Effector CD8-positive, alpha-beta T cell (primary cell): Measurements from ENCODE around the gene PEX14.
A peak's percentile ranks its signal among the peaks of the same experiment; 100 is the strongest.
"Not testable (repeated sequence)": the region's sequence is repeated elsewhere in the genome, so short reads cannot be mapped to it uniquely, and the experiment has no call there.

Experiments used
- DNase-seq: peaks from one replicate; lab custom pipeline; 2025; lab: John Stamatoyannopoulos, UW
- total RNA-seq, 4 experiments: gene quantifications; one replicate each; lab custom pipeline; 2026; lab: John Stamatoyannopoulos, UW

The PEX14 gene, protein sequence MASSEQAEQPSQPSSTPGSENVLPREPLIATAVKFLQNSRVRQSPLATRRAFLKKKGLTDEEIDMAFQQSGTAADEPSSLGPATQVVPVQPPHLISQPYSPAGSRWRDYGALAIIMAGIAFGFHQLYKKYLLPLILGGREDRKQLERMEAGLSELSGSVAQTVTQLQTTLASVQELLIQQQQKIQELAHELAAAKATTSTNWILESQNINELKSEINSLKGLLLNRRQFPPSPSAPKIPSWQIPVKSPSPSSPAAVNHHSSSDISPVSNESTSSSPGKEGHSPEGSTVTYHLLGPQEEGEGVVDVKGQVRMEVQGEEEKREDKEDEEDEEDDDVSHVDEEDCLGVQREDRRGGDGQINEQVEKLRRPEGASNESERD
- 17.7 to 26.1 (median 20.7) reads per million in 4 experiments for total RNA-seq

DNA sequence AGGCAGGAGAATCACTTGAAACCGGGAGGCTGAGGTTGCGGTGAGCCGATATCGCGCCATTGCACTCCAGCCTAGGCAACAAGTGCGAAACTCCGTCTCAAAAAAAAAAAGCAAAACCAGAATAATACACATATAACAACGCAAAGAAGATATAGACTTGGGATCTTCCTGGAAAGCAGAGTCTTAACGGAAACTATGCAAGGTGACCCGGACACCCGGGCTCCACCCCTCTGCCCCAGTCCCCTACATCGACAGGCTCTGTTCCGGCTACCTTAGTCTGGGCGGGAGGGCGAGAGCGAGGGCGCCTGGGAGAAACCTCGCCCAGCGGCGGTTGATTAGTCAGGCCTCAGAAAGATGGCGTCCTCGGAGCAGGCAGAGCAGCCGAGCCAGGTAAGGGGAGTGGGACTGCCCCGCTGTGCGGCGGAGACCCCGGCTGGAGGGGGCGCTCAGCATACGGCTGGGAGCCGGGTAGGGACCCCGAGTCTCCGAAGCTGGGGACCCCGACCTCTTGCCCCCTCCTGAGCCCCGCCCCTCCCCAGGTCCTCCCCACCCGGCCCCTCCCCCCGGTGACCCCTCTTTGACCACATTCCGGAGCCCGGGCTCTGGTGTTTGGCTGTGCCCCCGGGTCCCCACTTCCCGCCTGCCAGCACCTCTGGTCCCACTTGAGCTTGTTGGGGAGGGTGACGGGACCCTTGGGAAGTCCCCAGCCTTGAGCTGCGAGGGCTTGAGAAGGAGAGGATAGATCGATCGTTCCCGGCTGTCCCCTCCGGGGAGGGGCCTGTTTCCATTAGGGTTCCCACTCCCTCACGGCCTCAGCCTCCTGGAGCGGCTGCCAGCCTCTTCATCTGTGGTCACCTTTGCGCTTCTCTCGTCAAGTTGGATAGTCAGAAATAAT is at the start of gene PEX14:
Gene PEX14, plus strand, starts transcription at position 338 of the 895 bp plus-strand sequence. Its CDS starts 17 bp downstream, at position 355.
- peak; percentile 73 for DNase-seq

DNA sequence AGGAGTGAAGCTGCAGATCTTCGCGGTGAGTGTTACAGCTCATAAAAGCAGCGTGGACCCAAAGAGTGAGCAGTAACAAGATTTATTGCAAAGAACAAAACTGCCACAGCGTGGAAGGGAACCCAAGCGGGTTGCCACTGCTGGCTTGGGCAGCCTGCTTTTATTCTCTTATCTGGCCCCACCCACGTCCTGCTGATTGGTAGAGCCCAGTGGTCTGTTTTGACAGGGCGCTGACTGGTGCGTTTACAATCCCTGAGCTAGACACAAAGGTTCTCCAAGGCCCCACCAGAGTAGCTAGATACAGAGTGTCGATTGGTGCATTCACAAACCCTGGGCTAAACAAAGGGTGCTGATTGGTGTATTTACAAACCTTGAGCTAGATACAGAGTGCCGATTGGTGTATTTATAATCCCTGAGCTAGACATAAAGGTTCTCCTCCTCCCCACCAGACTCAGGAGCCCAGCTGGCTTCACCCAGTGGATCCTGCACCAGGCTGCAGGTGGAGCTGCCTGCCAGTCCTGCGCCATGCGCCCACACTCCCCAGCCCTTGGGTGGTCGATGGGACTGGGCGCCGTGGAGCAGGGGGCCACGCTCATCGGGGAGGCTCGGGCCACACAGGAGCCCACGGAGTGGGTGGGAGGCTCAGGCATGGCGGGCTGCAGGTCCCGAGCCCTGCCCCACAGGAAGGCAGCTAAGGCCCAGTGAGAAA is 48.8 kb upstream of the PEX14 start:
- not testable (repeated sequence) for DNase-seq

DNA sequence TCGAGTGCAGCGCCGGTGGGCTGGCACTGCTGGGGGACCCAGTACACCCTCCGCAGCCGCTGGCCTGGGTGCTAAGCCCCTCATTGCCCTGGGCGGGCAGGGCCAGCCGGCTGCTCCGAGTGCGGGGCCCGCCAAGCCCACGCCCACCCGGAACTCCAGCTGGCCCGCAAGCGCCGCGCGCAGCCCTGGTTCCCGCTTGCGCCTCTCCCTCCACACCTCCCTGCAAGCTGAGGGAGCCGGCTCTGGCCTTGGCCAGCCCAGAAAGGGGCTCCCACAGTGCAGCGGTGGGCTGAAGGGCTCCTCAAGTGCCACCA is 48.3 kb upstream of the PEX14 start:
- DNase-seq = not testable (repeated sequence)

DNA sequence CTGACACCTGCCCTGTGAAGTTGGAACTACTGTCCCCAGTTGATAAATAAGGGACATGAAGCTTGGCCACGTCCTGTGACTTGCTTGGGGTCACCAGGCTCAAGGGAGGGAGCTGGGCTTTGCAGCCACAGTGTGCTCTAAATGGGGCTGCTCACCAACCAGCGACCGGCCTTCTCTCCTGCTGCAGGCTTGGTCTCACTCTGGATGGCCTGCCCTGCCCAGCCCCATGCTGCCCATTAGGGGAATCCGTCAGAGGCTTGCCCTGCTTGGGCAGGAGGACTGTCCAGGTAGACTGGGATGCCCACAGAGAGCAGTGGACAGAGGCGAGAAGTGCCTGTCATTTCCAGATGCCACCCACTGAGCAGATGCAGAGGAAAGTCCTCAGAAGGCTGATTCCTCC is 45.8 kb upstream of the PEX14 start:
- no peak for DNase-seq

DNA sequence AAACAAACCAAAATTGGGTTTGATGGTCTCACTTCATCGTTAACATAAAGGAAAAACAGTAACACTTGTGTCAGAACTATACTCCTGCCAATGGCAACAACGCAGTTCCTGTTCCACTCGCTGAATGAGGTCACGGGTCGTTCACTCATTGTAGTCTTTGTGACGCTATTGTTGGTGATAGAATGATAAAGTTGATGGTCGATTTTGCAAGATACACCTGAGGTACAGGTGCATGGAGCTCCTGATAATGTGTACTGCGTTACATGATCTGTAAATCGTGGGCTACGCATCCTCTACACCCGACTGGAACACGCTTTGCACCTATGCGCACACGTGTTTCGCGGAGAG is 44.9 kb upstream of the PEX14 start:
- DNase-seq = no peak

DNA sequence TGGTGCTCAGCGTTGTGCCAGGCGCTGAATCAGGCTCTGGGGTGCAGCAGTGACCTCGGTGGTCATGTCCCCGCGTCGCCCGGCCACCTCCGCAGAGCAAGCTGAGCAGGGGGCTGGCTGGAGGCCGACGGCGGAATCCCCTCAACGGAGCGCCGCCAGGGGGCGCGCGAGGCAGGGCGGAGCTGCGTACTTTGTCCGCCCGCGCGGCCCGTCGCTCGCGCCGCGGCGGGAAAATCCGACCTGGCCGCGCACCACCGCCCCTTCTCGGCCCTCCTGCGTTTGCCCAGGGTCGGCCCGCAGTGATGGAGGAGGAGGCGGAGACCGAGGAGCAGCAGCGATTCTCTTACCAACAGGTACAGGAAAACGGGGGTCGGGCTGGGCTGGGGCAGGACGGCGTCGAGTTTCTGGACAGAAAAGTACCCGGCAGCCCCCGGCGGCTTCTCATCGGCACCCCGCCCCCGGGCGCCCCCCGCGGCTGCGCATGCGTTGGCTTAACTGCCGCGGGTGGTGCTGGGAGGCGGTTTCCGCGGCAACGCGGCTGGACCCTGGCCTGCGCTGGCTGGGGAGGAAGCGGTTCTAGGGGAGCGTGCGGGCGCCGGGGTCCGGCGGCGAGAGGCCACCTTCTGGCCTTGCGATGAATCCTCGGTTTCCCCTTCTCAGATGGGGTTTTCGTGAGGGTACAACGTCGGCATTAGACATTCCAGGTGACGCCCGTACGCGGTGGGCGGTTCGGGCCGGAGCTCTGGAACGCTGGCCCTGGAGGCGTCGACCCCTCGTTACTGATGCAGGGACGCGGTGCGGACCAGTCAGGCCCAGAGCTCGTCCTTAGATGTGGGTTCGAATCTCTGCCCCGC is 44.3 kb upstream of the PEX14 start, which contains the start of gene CENPS:
Gene CENPS, plus strand, starts transcription at position 218 of the 854 bp plus-strand sequence. Its CDS starts 85 bp downstream, at position 303.
- DNase-seq = peak; percentile 84

DNA sequence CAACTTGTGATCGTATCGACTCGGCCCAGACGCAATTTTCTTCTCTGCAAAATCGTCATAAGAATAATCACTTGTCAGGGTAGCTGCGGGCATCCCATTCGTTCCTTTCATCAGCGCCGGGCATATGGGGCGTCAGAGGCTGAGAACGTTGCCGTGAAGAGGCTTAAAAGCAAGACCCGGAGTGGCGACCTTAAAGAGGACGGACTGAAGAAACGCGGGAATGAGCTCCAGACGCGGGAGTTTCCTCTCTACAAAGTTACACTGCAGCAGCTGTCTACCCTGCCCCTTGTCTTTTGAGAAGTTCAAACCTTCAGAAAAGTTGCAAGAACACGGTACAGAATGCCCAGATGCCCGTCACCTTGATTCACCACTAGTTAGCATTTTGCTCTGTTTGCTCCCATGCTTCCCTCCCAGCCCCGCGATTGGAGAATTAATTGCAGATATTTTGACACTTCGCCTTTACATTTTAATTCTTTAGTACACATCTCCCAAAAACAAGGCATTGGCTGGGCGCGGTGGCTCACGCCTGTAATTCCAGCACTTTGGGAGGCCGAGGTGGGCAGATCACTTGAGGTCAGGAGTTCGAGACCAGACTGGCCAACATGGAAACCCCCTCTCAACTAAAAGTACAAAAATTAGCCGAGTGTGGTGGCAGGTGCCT is 43.5 kb upstream of the PEX14 start:
- DNase-seq = peak; percentile 25

DNA sequence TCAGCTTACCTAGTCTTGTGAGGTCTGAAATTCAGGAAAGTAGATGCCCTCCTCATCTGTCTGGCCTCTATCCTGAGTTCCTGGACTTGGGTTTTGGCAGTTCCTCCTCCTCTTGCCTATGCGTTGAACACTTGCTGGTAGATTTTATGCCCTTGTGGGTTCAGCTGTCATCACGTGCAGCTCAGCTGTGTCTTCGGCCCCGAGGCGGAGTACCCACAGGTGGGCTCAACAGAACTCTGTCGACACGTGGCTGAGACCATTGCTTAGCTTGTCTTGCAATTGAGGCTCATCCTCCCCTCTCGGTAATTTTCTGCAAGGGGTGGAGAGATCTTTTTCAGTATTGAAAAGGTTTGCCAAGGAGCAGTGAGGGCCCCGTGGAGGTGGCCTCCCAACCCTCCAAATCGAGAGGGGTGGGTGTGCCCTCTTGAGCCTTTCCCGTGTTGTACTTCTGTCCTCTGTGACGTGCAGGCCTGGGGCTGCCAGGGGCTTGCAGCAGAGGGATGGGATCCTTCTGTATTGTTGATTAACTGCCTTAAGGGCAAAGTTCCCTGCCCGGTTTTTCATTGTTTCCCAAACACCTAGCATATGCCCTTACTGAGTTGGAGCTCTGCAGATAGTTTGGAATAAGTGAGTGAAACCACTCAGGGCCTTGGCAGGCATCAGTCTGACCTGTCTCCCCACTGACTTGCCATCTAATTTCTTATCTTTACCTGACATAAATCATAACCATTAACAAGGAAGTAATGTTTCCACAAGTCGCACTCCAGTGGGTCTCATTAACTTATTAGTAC is 41.6 kb upstream of the PEX14 start:
- no peak for DNase-seq

DNA sequence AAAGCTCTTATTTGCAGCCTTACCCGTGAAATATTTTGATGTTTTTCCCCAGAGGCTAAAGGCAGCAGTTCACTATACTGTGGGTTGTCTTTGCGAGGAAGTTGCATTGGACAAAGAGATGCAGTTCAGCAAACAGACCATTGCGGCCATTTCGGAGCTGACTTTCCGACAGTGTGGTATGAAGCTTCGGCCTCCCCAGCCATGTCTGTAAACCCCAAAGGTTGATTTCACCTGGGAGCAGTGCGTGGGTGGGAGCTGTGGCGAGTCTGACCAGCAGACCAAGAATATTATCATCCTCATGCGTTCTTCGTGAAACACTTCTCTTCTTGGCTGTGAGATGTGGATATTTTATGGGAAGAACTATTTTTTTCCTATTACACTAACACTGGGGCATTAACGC is 41.0 kb upstream of the PEX14 start:
- no peak for DNase-seq

DNA sequence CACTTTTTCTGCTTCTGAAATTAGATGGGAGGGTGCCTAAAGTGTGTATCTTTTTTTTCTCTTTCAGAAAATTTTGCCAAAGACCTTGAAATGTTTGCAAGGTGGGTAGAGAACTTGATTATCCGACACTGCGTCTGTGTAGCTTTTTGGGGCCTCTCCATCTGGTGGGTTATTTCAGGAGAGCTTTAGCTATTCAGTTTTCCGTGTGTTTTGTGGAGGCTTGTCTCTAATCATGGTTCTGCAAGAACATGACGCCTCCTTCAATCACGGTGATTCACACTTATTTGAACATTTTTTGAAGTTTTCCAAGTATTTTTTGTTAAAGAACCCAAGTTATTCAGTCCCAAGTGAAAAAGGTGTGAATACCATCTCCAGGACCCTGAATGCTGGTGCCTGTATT is 40.2 kb upstream of the PEX14 start:
- DNase-seq = no peak

DNA sequence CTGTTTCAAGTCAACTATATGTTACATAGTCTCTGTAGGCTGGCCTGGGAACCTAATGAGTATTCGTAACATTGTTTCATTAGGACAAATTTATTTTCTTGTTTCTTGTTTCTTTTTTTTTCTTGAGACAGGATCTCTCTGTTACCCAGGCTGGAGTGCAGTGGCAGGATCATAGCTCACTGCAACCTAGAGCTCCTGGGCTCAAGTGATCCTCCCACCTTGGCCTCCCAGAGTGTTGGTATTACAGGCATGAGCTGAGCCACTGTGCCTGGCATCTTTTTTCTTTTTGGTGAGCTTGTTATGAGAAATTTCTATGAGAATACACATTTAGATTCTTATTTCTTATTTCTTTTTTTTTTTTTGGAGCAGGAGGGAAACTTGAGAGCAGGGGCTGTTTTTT is 37.7 kb upstream of the PEX14 start:
- no peak for DNase-seq

DNA sequence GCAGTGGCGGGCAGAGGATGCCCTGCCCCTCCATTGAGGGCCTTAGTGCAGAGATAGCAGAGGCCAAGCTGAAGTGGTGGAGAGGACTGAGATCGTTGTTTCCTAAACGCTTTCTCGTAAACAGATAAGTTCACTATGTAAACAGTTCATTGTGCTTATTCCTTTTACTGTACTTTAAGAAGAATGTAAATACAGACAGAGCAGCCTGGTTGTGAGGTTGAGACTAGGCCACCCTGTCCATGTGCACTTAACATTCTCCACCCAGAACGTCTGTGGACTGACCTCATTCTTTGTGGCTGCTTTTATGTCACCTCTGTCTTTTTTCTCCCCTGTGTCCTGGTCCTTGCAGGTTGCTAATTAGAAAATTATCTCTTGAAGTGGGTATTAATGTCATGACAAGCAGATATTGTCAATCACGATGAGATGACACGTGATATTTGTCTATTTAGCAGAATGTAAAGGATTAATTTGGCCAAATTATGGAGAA is 36.0 kb upstream of the PEX14 start:
- no peak for DNase-seq

DNA sequence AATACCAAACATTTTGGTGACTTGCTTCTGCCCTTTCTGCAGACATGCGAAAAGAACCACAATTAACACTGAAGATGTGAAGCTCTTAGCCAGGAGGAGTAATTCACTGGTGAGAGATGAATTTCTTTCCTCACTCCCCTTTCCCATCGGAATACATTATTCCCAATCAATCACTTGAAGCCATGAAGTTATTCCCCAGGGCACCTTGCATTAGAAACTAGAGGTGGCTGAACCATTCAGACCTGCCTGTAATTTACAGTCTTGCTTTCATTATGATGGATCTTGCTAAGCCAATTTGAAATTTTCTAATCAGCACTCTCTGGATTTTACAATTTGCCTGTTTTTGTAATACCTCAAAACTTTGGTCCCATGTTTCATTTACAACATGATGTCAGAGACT is 34.4 kb upstream of the PEX14 start:
- no peak for DNase-seq

DNA sequence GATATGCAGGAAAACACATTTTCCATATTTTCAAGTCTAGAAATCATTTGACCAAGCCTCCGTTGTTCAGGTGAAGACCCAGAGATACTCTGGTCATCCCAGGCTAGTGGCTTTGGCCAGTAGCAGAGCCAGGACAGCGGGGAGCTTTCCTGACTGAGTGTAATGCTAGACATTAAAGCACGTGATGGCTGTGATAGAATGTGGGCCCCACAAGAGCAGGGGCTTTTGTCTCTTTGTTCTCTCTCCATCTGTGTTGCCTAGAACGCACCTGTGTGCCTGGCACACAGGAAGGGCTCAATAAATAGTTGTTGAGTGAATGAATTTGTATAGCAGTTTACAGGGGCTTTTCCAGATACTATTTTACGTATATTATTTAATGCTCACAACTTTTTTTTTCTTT is 34.0 kb upstream of the PEX14 start:
- DNase-seq = no peak

DNA sequence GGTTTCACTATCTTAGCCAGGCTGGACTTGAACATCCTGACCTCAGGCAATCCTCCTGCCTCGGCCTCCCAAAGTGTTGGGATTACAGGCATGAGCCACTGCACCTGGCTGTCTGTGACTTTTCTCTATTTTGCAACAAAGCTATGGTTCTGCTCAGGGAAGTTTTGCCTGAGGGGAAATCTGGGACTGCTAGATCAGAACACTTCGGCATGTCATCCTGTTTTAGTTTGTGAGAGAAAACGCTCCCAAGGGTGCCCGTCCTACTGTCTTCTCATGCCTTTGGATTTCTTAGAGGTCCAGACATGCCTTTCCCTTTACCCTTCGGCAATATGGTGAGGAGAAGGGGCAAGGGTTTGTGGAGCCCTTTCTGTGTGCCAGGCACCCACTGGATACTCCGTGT is 30.5 kb upstream of the PEX14 start:
- no peak for DNase-seq

DNA sequence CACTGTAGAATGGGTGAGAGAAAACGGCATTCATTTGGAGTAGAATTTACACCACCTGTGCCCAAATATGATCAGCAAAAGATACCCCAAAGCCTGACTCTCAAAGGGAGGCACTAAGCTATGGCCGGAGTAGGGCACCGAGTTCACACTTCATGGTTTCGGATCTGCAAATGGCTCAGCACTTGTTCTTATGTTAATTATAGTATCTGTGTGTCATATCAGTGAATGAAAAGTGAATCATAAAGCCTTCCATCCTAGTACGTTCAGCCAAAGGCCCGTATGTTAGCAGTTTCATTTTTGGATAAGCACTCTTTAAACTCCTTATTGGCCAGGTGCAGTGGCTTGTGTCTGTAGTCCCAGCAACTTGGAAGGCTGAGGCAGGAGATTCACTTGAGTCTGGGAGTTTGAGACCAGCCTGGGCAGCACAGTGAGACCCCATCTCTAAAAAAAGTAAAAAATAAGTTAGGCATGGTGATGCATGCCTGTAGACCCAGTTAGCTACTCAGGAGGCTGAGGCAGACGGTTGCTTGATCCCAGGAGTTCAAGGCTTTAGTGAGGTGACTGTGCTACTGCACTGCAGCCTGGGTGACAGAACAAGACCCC is 29.9 kb upstream of the PEX14 start:
- DNase-seq = no peak

DNA sequence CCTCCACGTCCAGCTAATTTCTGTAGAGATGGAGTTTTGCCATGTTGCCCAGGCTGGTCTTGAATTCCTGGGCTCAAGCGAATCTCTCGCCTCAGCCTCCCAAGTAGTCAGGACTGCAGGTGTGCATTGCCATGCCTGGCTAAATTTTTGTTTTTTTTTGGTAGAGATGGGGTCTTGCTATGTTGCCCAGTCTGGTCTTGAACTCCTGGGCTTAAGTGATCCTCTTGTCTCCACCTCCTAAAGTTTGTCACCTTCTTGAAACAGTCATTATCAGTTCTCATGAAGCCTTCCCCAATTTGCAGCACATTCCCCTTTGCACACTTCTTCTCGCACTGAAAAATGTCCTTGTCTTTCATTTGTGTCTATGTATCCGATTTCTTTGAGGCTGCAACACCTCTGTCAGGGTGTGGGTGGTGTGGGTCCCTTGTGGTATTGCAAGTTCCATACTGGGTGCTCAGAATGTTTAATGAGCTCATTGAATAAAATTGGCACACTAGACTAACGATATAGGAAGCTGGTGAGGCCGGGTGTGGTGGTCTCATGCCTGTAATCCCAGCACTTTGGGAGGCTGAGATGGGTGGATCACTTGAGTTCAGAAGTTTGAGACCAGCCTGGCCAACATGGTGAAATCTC is 27.8 kb upstream of the PEX14 start:
- no peak for DNase-seq

DNA sequence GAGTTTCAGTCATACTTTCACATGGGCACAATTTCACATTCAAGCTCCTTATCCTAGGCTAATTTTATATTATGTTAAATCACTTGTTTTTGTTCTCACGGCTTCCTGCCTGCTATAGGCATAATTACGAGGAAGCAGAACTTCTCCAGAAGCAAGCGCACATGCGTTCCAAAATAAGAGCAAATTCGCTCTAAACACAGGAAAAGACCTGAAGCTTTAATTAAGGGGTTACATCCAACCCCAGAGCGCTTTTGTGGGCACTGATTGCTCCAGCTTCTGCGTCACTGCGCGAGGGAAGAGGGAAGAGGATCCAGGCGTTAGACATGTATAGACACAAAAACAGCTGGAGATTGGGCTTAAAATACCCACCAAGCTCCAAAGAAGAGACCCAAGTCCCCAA is 25.0 kb upstream of the PEX14 start, which contains the start of gene CORT:
Gene CORT, plus strand, starts transcription at position 281 of the 400 bp plus-strand sequence. CDS start 193 bp downstream, outside the sequence.
- no peak for DNase-seq
